B cell (primary cell): ENCODE results near the gene SOAT2. TPM values are rescaled to one million over a fixed set of nuclear protein-coding genes. Genes with fewer than 3 reads are reported as not detected.

ENCODE experiments used
- ATAC-seq: fragments of 200-7000 bp; cut with Tn5 transposase; one replicate; pipeline ENCODE4 v1.10.0; 2021; ENCODE audit warnings: low read depth, mild to moderate bottlenecking, moderate number of reproducible peaks, moderate library complexity
- CTCF ChIA-PET: fragments of 350-600 bp; sonication (Branson Sonifier 250); formaldehyde crosslinking; loops from one replicate; lab custom pipeline; 2021; ENCODE audit warnings: antibody characterized with exemption, inconsistent platforms; lab: Charles Lee
- POLR2A ChIA-PET: fragments of 350-600 bp; sonication (Branson Sonifier 250); formaldehyde crosslinking; loops from one replicate; lab custom pipeline; 2021; ENCODE audit warnings: antibody characterized with exemption; lab: Charles Lee
- DNase-seq: peaks from one replicate; pipeline ENCODE4 v3.0.0; 2013
- H2AFZ ChIP-seq: 2 replicates; pipeline ENCODE4 v1.6.1; 2012; ENCODE audit warnings: mild to moderate bottlenecking, low read depth, low read length; ENCODE audit not compliant: insufficient read depth, poor library complexity, severe bottlenecking
- H3K27ac ChIP-seq, 2 donors: 1 replicate in 1 of 2; 2 replicates in 1 of 2; pipeline ENCODE4 v1.5.1; 2012 to 2013; ENCODE audit warnings: low read length in 2 of 2, mild to moderate bottlenecking in 2 of 2, moderate library complexity in 1 of 2
- H3K27me3 ChIP-seq, 4 experiments: fragments of 200-600 bp in 1 of 4; sonication (generic) in 1 of 4; replicated peaks in 1 of 4; 1 replicate in 2 of 4; 2 replicates in 2 of 4; pipeline versions ENCODE4 v1.6.1 to v1.7.0; 2013 to 2016; ENCODE audit warnings: low read length in 3 of 4, mild to moderate bottlenecking in 2 of 4, mixed read lengths in 1 of 4, moderate library complexity in 1 of 4; ENCODE audit not compliant: insufficient read depth in 4 of 4, control insufficient read depth in 3 of 4; ENCODE audit errors: control extremely low read depth in 1 of 4
- H3K36me3 ChIP-seq, 2 experiments: replicated peaks in 1 of 2; 1 replicate in 1 of 2; 2 replicates in 1 of 2; pipeline versions ENCODE4 v1.6.1 to v1.7.1; 2013; ENCODE audit warnings: low read length in 1 of 2; ENCODE audit not compliant: insufficient read depth in 2 of 2, control insufficient read depth in 1 of 2; ENCODE audit errors: control extremely low read depth in 1 of 2, extremely low read depth in 1 of 2
- H3K4me1 ChIP-seq, 2 donors: fragments of 200-600 bp in 1 of 2; sonication (generic) in 1 of 2; 1 replicate in 1 of 2; 2 replicates in 1 of 2; pipeline versions ENCODE4 v1.5.1 to v1.6.1; 2013 to 2017; ENCODE audit warnings: low read length in 2 of 2; ENCODE audit not compliant: control insufficient read depth in 2 of 2, insufficient read depth in 2 of 2
- H3K4me2 ChIP-seq: replicated peaks from 2 replicates; pipeline ENCODE3; 2012; ENCODE audit warnings: mild to moderate bottlenecking, low read depth, low read length; ENCODE audit not compliant: poor library complexity, severe bottlenecking
- H3K4me3 ChIP-seq, 5 experiments: fragments of 200-600 bp in 1 of 5; sonication (generic) in 1 of 5; 1 replicate in 3 of 5; 2 replicates in 2 of 5; pipeline versions ENCODE4 v1.5.1 to v1.7.0; 2011 to 2016; ENCODE audit warnings: low read length in 4 of 5, mild to moderate bottlenecking in 4 of 5, low read depth in 2 of 5, control low read depth in 1 of 5, moderate library complexity in 1 of 5; ENCODE audit not compliant: insufficient read depth in 1 of 5; ENCODE audit errors: control extremely low read depth in 1 of 5, extremely low read depth in 1 of 5
- H3K79me2 ChIP-seq: fragments of 200-600 bp; sonication (generic); one replicate; pipeline ENCODE4 v1.6.0; 2016; ENCODE audit warnings: low read length; ENCODE audit not compliant: control insufficient read depth, insufficient read depth
- H3K9ac ChIP-seq: fragments of 200-600 bp; sonication (generic); 2 replicates; pipeline ENCODE4 v1.6.1; 2017; ENCODE audit warnings: mild to moderate bottlenecking, low read length, moderate library complexity
- H3K9me3 ChIP-seq, 3 donors: one replicate each; pipeline versions ENCODE4 v1.6.1 to v1.7.1; 2013; ENCODE audit warnings: low read length in 2 of 3; ENCODE audit not compliant: control insufficient read depth in 2 of 3, insufficient read depth in 1 of 3; ENCODE audit errors: control extremely low read depth in 1 of 3
- H4K20me1 ChIP-seq: 2 replicates; pipeline ENCODE4 v1.6.0; 2012; ENCODE audit warnings: mild to moderate bottlenecking, low read length; ENCODE audit not compliant: insufficient read depth, control insufficient read depth, poor library complexity, severe bottlenecking
- H3K27ac Mint-ChIP-seq: one replicate; pipeline ENCODE4 v1.8.0; 2021; ENCODE audit warnings: mixed read lengths
- H3K27me3 Mint-ChIP-seq: one replicate; pipeline ENCODE4 v1.8.0; 2021; ENCODE audit warnings: mixed read lengths
- H3K4me1 Mint-ChIP-seq: one replicate; pipeline ENCODE4 v1.8.0; 2021; ENCODE audit warnings: mixed read lengths
- H3K4me3 Mint-ChIP-seq: one replicate; pipeline ENCODE4 v1.8.0; 2021; ENCODE audit warnings: mixed read lengths
- H3K9me3 Mint-ChIP-seq: one replicate; pipeline ENCODE4 v1.8.0; 2022; ENCODE audit warnings: mixed read lengths; ENCODE audit not compliant: insufficient read depth
- CTCF ChIP-seq: fragments of 200-600 bp; IDR thresholded peaks from one replicate; pipeline ENCODE4 v1.8.0; 2022; ENCODE audit warnings: antibody characterized with exemption, mild to moderate bottlenecking
- EZH2 ChIP-seq: IDR thresholded peaks from 2 replicates; pipeline ENCODE4 v1.6.1; 2012; ENCODE audit warnings: borderline replicate concordance, low read depth, mild to moderate bottlenecking, moderate library complexity, low read length; ENCODE audit not compliant: insufficient read depth, poor library complexity, severe bottlenecking
- WGBS: methylation state at CpG from one replicate; pipeline ENCODE4 v1.1.5; 2013; ENCODE audit warnings: missing lambda C conversion rate; ENCODE audit not compliant: insufficient coverage; 5-methylcytosine and 5-hydroxymethylcytosine counted together
- intact Hi-C: fragments of 100-400 bp; cut with micrococcal nuclease; formaldehyde crosslinking; loops from one replicate; pipeline ENCODE4 v1.10.0; 2022
- polyA plus RNA-seq: library from polyadenylated mRNA; depleted of rRNA; stranded (reverse); fragments of >200 nt; gene quantifications from 2 replicates; pipeline ENCODE4 v1.2.3, GENCODE V29; 2012
- total RNA-seq, 2 donors: library from RNA; stranded (reverse); fragments of 120-200 nt in 1 of 2; gene quantifications; 1 replicate in 1 of 2; 2 replicates in 1 of 2; pipeline versions ENCODE4 v1.2.3 to v1.2.4, GENCODE V29; 2013 to 2022

Gene SOAT2
- total and polyA plus RNA-seq, 2 donors (not counting 1 experiment from before 2014, with no cell fraction given): 0.31 TPM; not detected in 1

- peaks cover 0 to 17% (median 7%) of the 10 kb centered on the region in 4 experiments for H3K27me3 ChIP-seq
Measured at GRCh38 chr12:53100466-53101151, 2.7 kb upstream of the SOAT2 start.

More at GRCh38 chr12:53100466-53101151, 2.7 kb upstream of the SOAT2 start:
- ChIA-PET CTCF (interaction anchor here (0.6 to 13.1 kb wide), 5 partner anchors 22 to 245 kb away, joined by 3 to 344 read pairs (median 4); partner anchors contain the start of gene SPRYD3), POLR2A (no interaction called here)
- Histone ChIP-seq H2AFZ (no peak overlapping the region), H3K27ac (no peak overlapping the region), H4K20me1 (no peaks in the 10 kb centered on the region), H3K36me3 (no peaks in the 10 kb centered on the region), H3K4me2 (no peak overlapping the region), H3K4me3 (no peak overlapping the region), H3K4me1 (peaks cover 37 to 49% of the 10 kb centered on the region in 2 donors), H3K9me3 (no peaks in the 10 kb centered on the region), H3K9ac (no peak overlapping the region), H3K79me2 (no peaks in the 10 kb centered on the region)
- intact Hi-C loops: no loop called here
- WGBS: 95% methylated on average over 11 of the region's 13 CpGs
- H3K27ac Mint-ChIP-seq: no peak overlapping the region
- no peaks in the 10 kb centered on the region for H3K9me3 Mint-ChIP-seq
- DNase-seq (no peak), ATAC-seq (no peak)
- no peak overlapping the region for H3K4me3 Mint-ChIP-seq
- no peak for TF ChIP-seq CTCF
- TF ChIP-seq EZH2: no peak
- H3K4me1 Mint-ChIP-seq: peaks cover 42% of the 10 kb centered on the region
- H3K27me3 Mint-ChIP-seq: peaks cover 10% of the 10 kb centered on the region
